ENCODE data around the gene SETD1A.

The SETD1A gene

DNA sequence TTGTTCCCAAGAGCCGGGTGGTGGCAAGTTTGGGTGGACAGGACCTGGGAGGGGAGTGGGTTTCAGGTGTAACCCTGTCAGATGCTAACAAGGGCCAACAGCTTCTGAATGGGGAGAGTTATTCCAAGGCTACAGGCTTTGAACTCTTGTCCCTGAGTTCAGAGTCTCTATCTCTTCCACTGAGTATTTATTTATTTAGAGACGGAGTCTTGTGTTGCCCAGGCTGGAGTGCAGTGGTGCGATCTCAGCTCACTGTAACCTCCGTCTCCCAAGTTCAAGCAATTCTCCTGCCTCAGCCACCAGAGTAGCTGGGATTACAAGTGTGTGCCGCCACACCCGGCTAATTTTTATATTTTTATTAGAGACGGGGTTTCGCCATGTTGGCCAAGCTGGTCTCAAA is 2.6 kb upstream of the SETD1A start:
- DNase-seq (ENCODE audit: low spot score): no peak
- in situ Hi-C loops (cut with MboI; ENCODE audit: low pct_unique_long_range_greater_than_20kb, low sequenced_read_pairs, unreplicated experiment): loop anchor here (25.0 kb wide), 2 partner anchors 482 to 932 kb away; partner anchors contain the start of genes COX6A2 and ZNF843
- TF ChIP-seq, protein P1, sequence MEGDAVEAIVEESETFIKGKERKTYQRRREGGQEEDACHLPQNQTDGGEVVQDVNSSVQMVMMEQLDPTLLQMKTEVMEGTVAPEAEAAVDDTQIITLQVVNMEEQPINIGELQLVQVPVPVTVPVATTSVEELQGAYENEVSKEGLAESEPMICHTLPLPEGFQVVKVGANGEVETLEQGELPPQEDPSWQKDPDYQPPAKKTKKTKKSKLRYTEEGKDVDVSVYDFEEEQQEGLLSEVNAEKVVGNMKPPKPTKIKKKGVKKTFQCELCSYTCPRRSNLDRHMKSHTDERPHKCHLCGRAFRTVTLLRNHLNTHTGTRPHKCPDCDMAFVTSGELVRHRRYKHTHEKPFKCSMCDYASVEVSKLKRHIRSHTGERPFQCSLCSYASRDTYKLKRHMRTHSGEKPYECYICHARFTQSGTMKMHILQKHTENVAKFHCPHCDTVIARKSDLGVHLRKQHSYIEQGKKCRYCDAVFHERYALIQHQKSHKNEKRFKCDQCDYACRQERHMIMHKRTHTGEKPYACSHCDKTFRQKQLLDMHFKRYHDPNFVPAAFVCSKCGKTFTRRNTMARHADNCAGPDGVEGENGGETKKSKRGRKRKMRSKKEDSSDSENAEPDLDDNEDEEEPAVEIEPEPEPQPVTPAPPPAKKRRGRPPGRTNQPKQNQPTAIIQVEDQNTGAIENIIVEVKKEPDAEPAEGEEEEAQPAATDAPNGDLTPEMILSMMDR (IDR thresholded peaks at IDR 0.05; ENCODE audit: extremely low read depth, insufficient read depth, missing control alignments): no peak

DNA sequence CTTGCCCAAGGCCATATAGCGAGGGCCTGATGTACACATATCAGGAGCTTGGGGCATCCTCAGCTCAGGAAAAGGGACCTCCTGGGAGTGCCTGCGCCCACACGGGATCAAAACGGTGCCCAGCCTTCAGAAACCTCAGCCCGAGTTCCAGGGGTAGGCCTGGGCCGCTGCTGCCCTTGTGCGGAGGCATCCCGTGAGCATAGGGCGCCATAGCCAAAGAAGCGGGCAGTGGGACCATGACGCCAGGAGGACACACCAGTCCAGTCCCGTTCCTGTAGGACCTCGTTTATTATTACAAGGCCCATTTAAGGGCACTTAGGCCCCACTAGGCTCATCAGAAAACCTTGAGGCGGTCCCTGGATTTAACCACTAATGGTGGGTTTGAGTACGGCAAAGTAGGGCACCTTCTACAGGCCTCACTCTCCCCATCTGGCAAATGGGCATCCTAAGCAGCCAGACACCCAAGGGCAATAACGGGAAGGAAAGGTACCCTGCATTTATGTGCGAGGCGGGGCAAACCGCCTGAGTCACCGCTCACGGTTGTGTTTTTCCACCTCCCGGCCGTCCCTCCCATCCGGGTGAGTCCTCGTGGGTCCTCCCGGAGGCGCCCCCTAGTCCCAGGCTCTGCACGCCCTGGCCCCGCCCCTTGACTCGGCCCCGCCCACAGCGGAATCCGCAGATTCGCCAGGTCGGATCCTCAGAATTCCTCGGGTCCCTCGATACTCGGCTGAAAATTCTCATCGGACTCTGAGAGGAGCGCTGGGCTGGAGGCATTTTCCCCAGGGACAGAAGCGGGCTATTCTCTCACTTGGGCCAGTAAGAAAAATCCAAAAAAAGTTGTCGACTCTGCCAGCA is 726 bp upstream of the SETD1A start:
- DNase-seq (ENCODE audit: low spot score): peak; percentile 90
- in situ Hi-C loops (cut with MboI; ENCODE audit: low pct_unique_long_range_greater_than_20kb, low sequenced_read_pairs, unreplicated experiment): loop anchor here (25.0 kb wide), 2 partner anchors 480 to 930 kb away; partner anchors contain the start of genes COX6A2 and ZNF843
- TF ChIP-seq, protein P1 (IDR thresholded peaks at IDR 0.05; ENCODE audit: extremely low read depth, insufficient read depth, missing control alignments): peak; percentile 34

DNA sequence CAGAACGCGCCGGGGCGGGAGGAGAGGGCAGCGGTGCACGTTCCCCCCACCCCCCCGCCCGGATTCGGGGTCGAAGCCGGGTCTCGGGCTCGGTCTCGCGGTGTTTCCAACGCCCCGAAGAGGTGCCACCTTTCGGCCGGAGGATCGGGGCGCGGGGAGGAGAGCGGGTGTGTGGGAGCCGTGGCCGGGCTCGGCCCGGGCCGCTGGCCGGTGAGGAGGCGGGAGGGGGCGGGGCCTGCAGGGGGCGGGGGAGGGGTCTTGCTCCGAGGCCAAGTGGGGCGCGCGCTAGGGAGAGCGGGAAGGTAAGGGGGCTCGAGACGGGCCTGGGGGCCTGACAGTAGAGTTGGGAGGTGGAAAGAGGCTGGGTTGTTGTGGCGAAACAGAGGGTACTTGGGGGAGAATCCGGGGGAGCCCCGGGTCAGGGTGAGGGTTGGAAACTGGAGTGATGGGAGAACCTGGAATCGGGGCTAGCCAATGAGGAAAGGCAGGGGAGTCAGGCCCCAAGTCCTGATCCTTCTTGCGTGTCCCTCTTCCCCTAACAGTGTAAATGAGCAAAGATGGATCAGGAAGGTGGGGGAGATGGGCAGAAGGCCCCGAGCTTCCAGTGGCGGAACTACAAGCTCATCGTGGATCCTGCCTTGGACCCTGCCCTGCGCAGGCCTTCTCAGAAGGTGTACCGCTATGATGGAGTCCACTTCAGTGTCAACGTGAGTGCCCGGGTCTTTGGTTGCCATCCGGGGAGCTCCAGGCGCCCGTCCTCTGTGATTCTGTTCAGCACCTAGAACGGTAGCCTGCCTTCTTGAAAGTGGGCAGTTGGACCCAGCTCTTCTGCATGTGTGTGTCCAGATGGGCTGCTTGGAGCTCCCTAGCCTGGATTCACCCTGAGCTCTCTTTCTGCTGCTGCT is 873 bp downstream of the SETD1A start:
- DNase-seq (ENCODE audit: low spot score): peak; percentile 90
- in situ Hi-C loops (cut with MboI; ENCODE audit: low pct_unique_long_range_greater_than_20kb, low sequenced_read_pairs, unreplicated experiment): loop anchor here (25.0 kb wide), 2 partner anchors 479 to 929 kb away; partner anchors contain the start of genes COX6A2 and ZNF843
- TF ChIP-seq, protein P1 (IDR thresholded peaks at IDR 0.05; ENCODE audit: extremely low read depth, insufficient read depth, missing control alignments): peak; percentile 6

DNA sequence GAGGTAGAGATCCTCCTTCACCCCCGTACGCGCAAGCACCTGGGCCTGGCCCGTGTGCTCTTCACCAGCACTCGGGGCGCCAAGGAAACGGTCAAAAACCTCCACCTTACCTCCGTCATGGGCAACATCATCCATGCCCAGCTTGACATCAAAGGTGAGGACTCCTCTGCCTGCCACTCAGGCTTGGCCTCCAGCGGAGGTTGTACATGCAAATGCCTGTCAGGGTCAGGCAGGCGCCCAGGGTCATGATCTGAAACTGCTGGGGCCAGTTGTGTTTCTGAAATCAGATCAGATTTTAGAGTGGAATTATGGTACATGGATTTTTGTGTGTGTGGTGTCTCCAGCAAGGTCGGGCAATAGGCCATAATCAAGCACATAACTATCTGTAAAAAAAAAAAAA is 3.8 kb downstream of the SETD1A start:
- no peak for DNase-seq (ENCODE audit: low spot score)
- in situ Hi-C loops (cut with MboI; ENCODE audit: low pct_unique_long_range_greater_than_20kb, low sequenced_read_pairs, unreplicated experiment): loop anchor here (25.0 kb wide), 2 partner anchors 476 to 926 kb away; partner anchors contain the start of genes COX6A2 and ZNF843
- TF ChIP-seq, protein P1 (IDR thresholded peaks at IDR 0.05; ENCODE audit: extremely low read depth, insufficient read depth, missing control alignments): no peak

DNA sequence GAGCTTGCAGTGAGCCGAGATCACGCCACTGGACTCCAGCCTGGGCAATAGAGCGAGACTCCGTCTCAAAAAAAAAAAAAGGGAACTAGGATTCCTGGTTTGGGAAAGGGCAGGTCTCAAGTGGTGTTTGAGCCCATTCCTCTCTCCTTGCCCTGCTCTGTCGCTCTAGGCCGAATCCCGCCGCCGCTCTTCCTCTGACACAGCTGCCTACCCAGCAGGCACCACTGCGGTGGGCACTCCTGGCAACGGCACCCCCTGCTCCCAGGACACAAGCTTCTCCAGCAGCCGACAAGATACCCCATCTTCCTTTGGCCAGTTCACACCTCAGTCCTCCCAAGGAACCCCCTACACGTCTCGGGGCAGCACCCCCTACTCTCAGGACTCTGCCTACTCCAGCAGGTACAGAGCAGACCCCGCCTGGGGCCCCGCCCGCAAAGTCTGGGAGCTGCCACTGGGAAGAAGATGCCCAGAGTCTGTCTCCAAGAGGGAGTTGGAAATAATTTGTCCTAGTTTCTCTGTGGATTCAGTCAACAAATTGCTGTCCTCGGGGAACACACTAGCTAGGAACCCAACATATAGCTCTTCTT is 6.5 kb downstream of the SETD1A start:
- DNase-seq (ENCODE audit: low spot score): no peak
- in situ Hi-C loops (cut with MboI; ENCODE audit: low pct_unique_long_range_greater_than_20kb, low sequenced_read_pairs, unreplicated experiment): loop anchor here (25.0 kb wide), 2 partner anchors 473 to 923 kb away; partner anchors contain the start of genes COX6A2 and ZNF843
- TF ChIP-seq, protein P1 (IDR thresholded peaks at IDR 0.05; ENCODE audit: extremely low read depth, insufficient read depth, missing control alignments): no peak

All from GM13977 (cell line).